Upper lobe of left lung (tissue), 6 donors: Measurements from ENCODE around the gene OR10H5. TPM values are rescaled to one million over a fixed set of nuclear protein-coding genes. Genes with fewer than 3 reads are reported as not detected.
A peak's percentile ranks its signal among the peaks of the same experiment; 100 is the strongest.
"Not testable (repeated sequence)": the region's sequence is repeated elsewhere in the genome, so short reads cannot be mapped to it uniquely, and the experiment has no call there.

ENCODE experiments used
- ATAC-seq, 2 donors: fragments of 200-7000 bp; cut with Tn5 transposase; one replicate each; pipeline ENCODE4 v1.9.1; 2022; ENCODE audit warnings: mild to moderate bottlenecking in 2 of 2, moderate library complexity in 2 of 2; ENCODE audit not compliant: low FRiP score in 2 of 2
- DNase-seq, 2 donors: peaks; one replicate each; pipeline ENCODE4 v3.0.0-alpha.2; 2019 to 2020
- H3K27ac ChIP-seq, 4 donors: fragments of 200-600 bp; sonication (generic); one replicate each; pipeline ENCODE4 v1.5.1; 2016 to 2019
- H3K27me3 ChIP-seq, 4 donors: fragments of 200-600 bp; sonication (generic); one replicate each; pipeline ENCODE4 v1.5.1; 2017 to 2019
- H3K36me3 ChIP-seq, 4 donors: fragments of 200-600 bp; sonication (generic); one replicate each; pipeline ENCODE4 v1.5.1; 2016 to 2019
- H3K4me1 ChIP-seq, 4 donors: fragments of 200-600 bp; sonication (generic); one replicate each; pipeline ENCODE4 v1.5.1; 2018 to 2019
- H3K4me3 ChIP-seq, 4 donors: fragments of 200-600 bp; sonication (generic); one replicate each; pipeline ENCODE4 v1.5.1; 2017 to 2019; ENCODE audit warnings: mild to moderate bottlenecking in 2 of 4, moderate library complexity in 1 of 4
- H3K9me3 ChIP-seq, 4 donors: fragments of 200-600 bp; sonication (generic); one replicate each; pipeline ENCODE4 v1.5.1; 2018 to 2019
- CTCF ChIP-seq, 6 experiments: fragments of 450-650 bp in 4 of 6; fragments of 200-600 bp in 2 of 6; sonication (generic) in 2 of 6; IDR thresholded peaks; one replicate each; pipeline ENCODE4 v1.5.1; 2016 to 2019; ENCODE audit warnings: antibody characterized with exemption in 6 of 6
- EP300 ChIP-seq, 4 donors: sonication (generic); formaldehyde crosslinking; IDR thresholded peaks; one replicate each; pipeline ENCODE4 v1.5.1; 2017; ENCODE audit warnings: antibody characterized with exemption in 4 of 4, control low read depth in 2 of 4
- POLR2A ChIP-seq, 4 donors: fragments of 450-650 bp; IDR thresholded peaks; one replicate each; pipeline ENCODE4 v1.5.1; 2016 to 2017; ENCODE audit warnings: antibody characterized with exemption in 4 of 4, mild to moderate bottlenecking in 2 of 4
- POLR2AphosphoS5 ChIP-seq, 2 donors: sonication (generic); formaldehyde crosslinking; IDR thresholded peaks; one replicate each; pipeline ENCODE4 v1.5.1; 2017; ENCODE audit warnings: antibody characterized with exemption in 2 of 2
- WGBS, 2 donors: methylation state at CpG; one replicate each; pipeline ENCODE4 v1.1.5; 2017 to 2018; 5-methylcytosine and 5-hydroxymethylcytosine counted together
- total RNA-seq, 6 donors: library from RNA; depleted of rRNA in 4 of 6; stranded (reverse); fragments of >200 nt in 4 of 6; gene quantifications; one replicate each; pipeline versions ENCODE4 v1.1.0 to v1.2.1, GENCODE V29; 2016 to 2021
- donor health status: DM: no; HTN: no; CAD: no; lungs with moderate emphysema.
- donor health status: DM: no; HTN: yes; CAD: no; lungs with severe emphysema.

The OR10H5 gene
- total RNA-seq, 6 donors from 2014 or later = not detected

- no peaks in the 10 kb centered on the region for H3K36me3 ChIP-seq
- 88 to 93% methylated on average over 5 of the region's 5 CpGs for WGBS, 2 donors
- no peak for DNase-seq
- TF ChIP-seq POLR2A (IDR thresholded peaks at IDR 0.05) (no peak), EP300 (IDR thresholded peaks at IDR 0.05) (no peak), POLR2AphosphoS5 (IDR thresholded peaks at IDR 0.05) (no peak), CTCF (IDR thresholded peaks at IDR 0.05) (no peak)
- no peaks in the 10 kb centered on the region for H3K9me3 ChIP-seq
- H3K27me3 ChIP-seq = no peaks in the 10 kb centered on the region
- peaks cover 0 to 10% (median 8%) of the 10 kb centered on the region in 4 donors for H3K4me1 ChIP-seq
- H3K4me3 ChIP-seq = no peak overlapping the region
- ATAC-seq = no peak
- H3K27ac ChIP-seq = no peak overlapping the region
Measured at GRCh38 chr19:15831626-15832025, 44.2 kb downstream of the OR10H5 start.

- H3K27me3 ChIP-seq, H3K4me3 ChIP-seq, DNase-seq, H3K9me3 ChIP-seq, ATAC-seq, H3K36me3 ChIP-seq: not testable (repeated sequence)
- peaks cover 8 to 16% (median 9%) of the 10 kb centered on the region in 4 donors for H3K4me1 ChIP-seq
- 82 to 93% methylated on average over 3 of the region's 3 CpGs for WGBS, 2 donors
- peak overlapping the region in 1 of 4 donors; percentile 53 for H3K27ac ChIP-seq
Measured at GRCh38 chr19:15834232-15834631, 46.8 kb downstream of the OR10H5 start.

- Histone ChIP-seq H3K4me1 (peaks cover 8 to 16% (median 9%) of the 10 kb centered on the region in 4 donors), H3K4me3 (peak overlapping the region; percentile 51 to 74 (median 60)), H3K27ac (peak overlapping the region; percentile 96 to 99 (median 98))
- not testable (repeated sequence) for H3K27me3 ChIP-seq, H3K36me3 ChIP-seq, H3K9me3 ChIP-seq, ATAC-seq
- peak in 1 of 2 donors; percentile 25 for DNase-seq
- 31 to 41% methylated on average over 11 of the region's 11 CpGs for WGBS, 2 donors
Measured at GRCh38 chr19:15835565-15836329, 48.3 kb downstream of the OR10H5 start.

GRCh38 chr19:15836330-15837220 is 49.1 kb downstream of the OR10H5 start:
- H3K36me3 ChIP-seq = no peaks in the 10 kb centered on the region
- peaks cover 8 to 16% (median 9%) of the 10 kb centered on the region in 4 donors for H3K4me1 ChIP-seq
- no peaks in the 10 kb centered on the region for H3K27me3 ChIP-seq
- ATAC-seq = peak; percentile 98 to 99
- DNase-seq = peak; percentile 96 to 97
- TF ChIP-seq CTCF (IDR thresholded peaks at IDR 0.05) (peak in 2 of 6 experiments; percentile 11 to 13), EP300 (IDR thresholded peaks at IDR 0.05) (peak in 1 of 4 donors; percentile 42), POLR2A (IDR thresholded peaks at IDR 0.05) (peak; percentile 46 to 95 (median 86)), POLR2AphosphoS5 (IDR thresholded peaks at IDR 0.05) (peak; percentile 87 to 88)
- no peaks in the 10 kb centered on the region for H3K9me3 ChIP-seq
- 2 to 3% methylated on average over 26 to 44 of the region's 65 CpGs for WGBS, 2 donors
- peak overlapping the region; percentile 51 to 74 (median 60) for H3K4me3 ChIP-seq
- peak overlapping the region; percentile 96 to 99 (median 98) for H3K27ac ChIP-seq

- H3K4me3 ChIP-seq = peak overlapping the region in 3 of 4 donors; percentile 60 to 74 (median 61)
- DNase-seq (no peak), ATAC-seq (peak; percentile 47 to 68)
- no peaks in the 10 kb centered on the region for H3K9me3 ChIP-seq
- no peaks in the 10 kb centered on the region for H3K27me3 ChIP-seq
- peak in 1 of 4 donors; percentile 2 for TF ChIP-seq EP300 (IDR thresholded peaks at IDR 0.05)
- TF ChIP-seq POLR2A (IDR thresholded peaks at IDR 0.05) = no peak
- TF ChIP-seq CTCF (IDR thresholded peaks at IDR 0.05) = no peak
- H3K4me1 ChIP-seq = peaks cover 8 to 16% (median 9%) of the 10 kb centered on the region in 4 donors
- no peaks in the 10 kb centered on the region for H3K36me3 ChIP-seq
- peak overlapping the region; percentile 96 to 99 (median 98) for H3K27ac ChIP-seq
- 0 to 2% methylated on average over 9 of the region's 9 CpGs for WGBS, 2 donors
Measured at GRCh38 chr19:15837221-15837731, 49.8 kb downstream of the OR10H5 start.
